ENCODE results near the gene PRX.

Gene PRX

GRCh38 chr19:40360708-40361241, 52.4 kb downstream of the PRX start:
- peaks cover 32% of the 10 kb centered on the region for H3K4me1 Mint-ChIP-seq
- H3K27me3 Mint-ChIP-seq (ENCODE audit: low read depth): no peaks in the 10 kb centered on the region
- TF ChIP-seq, protein P1, sequence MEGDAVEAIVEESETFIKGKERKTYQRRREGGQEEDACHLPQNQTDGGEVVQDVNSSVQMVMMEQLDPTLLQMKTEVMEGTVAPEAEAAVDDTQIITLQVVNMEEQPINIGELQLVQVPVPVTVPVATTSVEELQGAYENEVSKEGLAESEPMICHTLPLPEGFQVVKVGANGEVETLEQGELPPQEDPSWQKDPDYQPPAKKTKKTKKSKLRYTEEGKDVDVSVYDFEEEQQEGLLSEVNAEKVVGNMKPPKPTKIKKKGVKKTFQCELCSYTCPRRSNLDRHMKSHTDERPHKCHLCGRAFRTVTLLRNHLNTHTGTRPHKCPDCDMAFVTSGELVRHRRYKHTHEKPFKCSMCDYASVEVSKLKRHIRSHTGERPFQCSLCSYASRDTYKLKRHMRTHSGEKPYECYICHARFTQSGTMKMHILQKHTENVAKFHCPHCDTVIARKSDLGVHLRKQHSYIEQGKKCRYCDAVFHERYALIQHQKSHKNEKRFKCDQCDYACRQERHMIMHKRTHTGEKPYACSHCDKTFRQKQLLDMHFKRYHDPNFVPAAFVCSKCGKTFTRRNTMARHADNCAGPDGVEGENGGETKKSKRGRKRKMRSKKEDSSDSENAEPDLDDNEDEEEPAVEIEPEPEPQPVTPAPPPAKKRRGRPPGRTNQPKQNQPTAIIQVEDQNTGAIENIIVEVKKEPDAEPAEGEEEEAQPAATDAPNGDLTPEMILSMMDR (IDR thresholded peaks at IDR 0.05; ENCODE audit: unreplicated experiment in 3 of 3): no peak
- no peaks in the 10 kb centered on the region for H3K9me3 Mint-ChIP-seq
- no peak overlapping the region for H3K4me3 Mint-ChIP-seq
- peaks cover 3% of the 10 kb centered on the region for H3K36me3 Mint-ChIP-seq (ENCODE audit: low read depth)
- no peak overlapping the region for H3K27ac Mint-ChIP-seq

- TF ChIP-seq, protein P1 (IDR thresholded peaks at IDR 0.05; ENCODE audit: unreplicated experiment in 3 of 3): no peak
- Mint-ChIP-seq H3K36me3 (ENCODE audit: low read depth) (peaks cover 3% of the 10 kb centered on the region), H3K9me3 (no peaks in the 10 kb centered on the region), H3K4me1 (peaks cover 29% of the 10 kb centered on the region), H3K27ac (no peak overlapping the region), H3K4me3 (no peak overlapping the region), H3K27me3 (ENCODE audit: low read depth) (no peaks in the 10 kb centered on the region)
These were observed 53.0 kb downstream of the PRX start for GRCh38 chr19:40360020-40360707.

GRCh38 chr19:40358773-40359172, 54.4 kb downstream of the PRX start:
- Mint-ChIP-seq H3K4me1 (peaks cover 25% of the 10 kb centered on the region), H3K27ac (no peak overlapping the region), H3K4me3 (no peak overlapping the region), H3K9me3 (no peaks in the 10 kb centered on the region), H3K27me3 (ENCODE audit: low read depth) (no peaks in the 10 kb centered on the region), H3K36me3 (ENCODE audit: low read depth) (peaks cover 3% of the 10 kb centered on the region)
- TF ChIP-seq, protein P1 (IDR thresholded peaks at IDR 0.05; ENCODE audit: unreplicated experiment in 3 of 3): no peak

GRCh38 chr19:40357640-40358039, 55.5 kb downstream of the PRX start:
- Mint-ChIP-seq H3K27me3 (ENCODE audit: low read depth) (no peaks in the 10 kb centered on the region), H3K36me3 (ENCODE audit: low read depth) (no peaks in the 10 kb centered on the region), H3K27ac (peak overlapping the region; percentile 27 to 57 (median 39)), H3K4me1 (peaks cover 19% of the 10 kb centered on the region), H3K4me3 (no peak overlapping the region), H3K9me3 (no peaks in the 10 kb centered on the region)
- TF ChIP-seq, protein P1 (IDR thresholded peaks at IDR 0.05; ENCODE audit: unreplicated experiment in 3 of 3): no peak

DNA sequence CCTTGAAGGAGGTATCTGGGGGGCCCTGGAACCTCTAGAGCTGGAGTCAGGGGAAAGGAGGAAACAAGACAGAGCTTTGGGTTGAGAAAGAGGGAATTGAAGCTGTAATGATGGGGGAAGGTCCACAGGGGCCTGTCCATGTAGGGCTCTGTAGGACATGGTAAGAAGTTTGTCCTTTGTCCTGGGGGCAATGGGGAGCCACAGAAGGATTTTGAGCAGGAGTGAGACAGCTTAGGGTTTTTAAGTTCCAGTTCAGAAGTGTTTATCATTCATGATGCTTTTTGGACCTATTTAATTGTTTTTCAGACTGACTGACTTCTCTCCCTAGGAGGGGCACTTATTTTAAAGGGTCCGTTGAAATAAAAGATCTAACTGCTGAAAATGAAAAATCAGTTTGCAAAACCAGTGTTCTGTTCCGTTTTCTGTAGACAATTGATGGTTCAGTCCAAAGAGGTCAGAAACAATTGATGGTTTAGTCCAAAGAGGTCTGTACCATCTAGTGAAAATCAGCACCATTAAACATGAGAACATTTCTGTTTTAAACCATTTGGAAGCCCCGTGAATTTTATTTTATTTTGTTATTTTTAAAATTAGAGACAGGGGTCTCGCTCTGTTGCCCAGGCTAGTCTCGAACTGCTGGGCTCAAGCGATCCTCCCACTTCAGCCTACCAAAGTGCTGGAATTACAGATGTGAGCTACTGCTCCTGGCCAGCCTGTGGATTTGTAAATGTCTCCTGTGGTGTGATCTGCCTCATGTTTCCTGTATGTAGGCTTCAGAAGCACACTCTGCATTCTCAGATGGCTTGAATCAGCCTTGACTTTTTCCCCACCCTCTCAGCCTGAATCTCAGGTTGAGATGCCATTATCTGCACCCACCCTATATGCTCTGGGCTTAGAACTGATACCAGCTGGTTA, 56.2 kb downstream of the PRX start:
- TF ChIP-seq, protein P1 (IDR thresholded peaks at IDR 0.05; ENCODE audit: unreplicated experiment in 3 of 3): no peak
- Mint-ChIP-seq H3K9me3 (no peaks in the 10 kb centered on the region), H3K27ac (peak overlapping the region; percentile 27 to 57 (median 39)), H3K36me3 (ENCODE audit: low read depth) (no peaks in the 10 kb centered on the region), H3K4me3 (no peak overlapping the region), H3K27me3 (ENCODE audit: low read depth) (no peaks in the 10 kb centered on the region), H3K4me1 (peaks cover 19% of the 10 kb centered on the region)

Measured in nephron (organoid).